Calu3 (cell line): ENCODE measurements around the gene ADRA1B. TPM values are rescaled to one million over a fixed set of nuclear protein-coding genes. Genes with fewer than 3 reads are reported as not detected.

ENCODE experiments used
- BruUV-seq: library from RNA; stranded (reverse); fragments of 400-500 nt; replicated peaks from 2 replicates; lab custom pipeline; 2021; lab: Mats Ljungman, UMichigan
- CTCF ChIA-PET: fragments of 300-600 bp; sonication (Branson Sonifier 250); formaldehyde crosslinking; loops from one replicate; lab custom pipeline; 2022; ENCODE audit warnings: antibody characterized with exemption; lab: Charles Lee
- DNase-seq: peaks from one replicate; pipeline ENCODE4 v3.0.0; 2022
- H3K27ac Mint-ChIP-seq: one replicate; pipeline ENCODE4 v1.8.0; 2022; ENCODE audit warnings: mixed read lengths; ENCODE audit not compliant: unreplicated experiment
- H3K27me3 Mint-ChIP-seq: one replicate; pipeline ENCODE4 v1.8.0; 2022; ENCODE audit warnings: mixed read lengths; ENCODE audit not compliant: unreplicated experiment
- H3K36me3 Mint-ChIP-seq: one replicate; pipeline ENCODE4 v1.8.0; 2022; ENCODE audit warnings: mild to moderate bottlenecking, moderate library complexity, mixed read lengths; ENCODE audit not compliant: insufficient read depth, unreplicated experiment
- H3K4me1 Mint-ChIP-seq: one replicate; pipeline ENCODE4 v1.8.0; 2022; ENCODE audit warnings: mild to moderate bottlenecking, low read depth, mixed read lengths; ENCODE audit not compliant: unreplicated experiment
- H3K4me3 Mint-ChIP-seq: one replicate; pipeline ENCODE4 v1.8.0; 2022; ENCODE audit warnings: mild to moderate bottlenecking, low read depth, moderate library complexity, mixed read lengths; ENCODE audit not compliant: unreplicated experiment
- H3K9me3 Mint-ChIP-seq: one replicate; pipeline ENCODE4 v1.8.0; 2022; ENCODE audit warnings: low read depth, mixed read lengths; ENCODE audit not compliant: unreplicated experiment
- CTCF ChIP-seq: fragments of 200-600 bp; IDR thresholded peaks from one replicate; pipeline ENCODE4 v1.8.0; 2022; ENCODE audit warnings: antibody characterized with exemption; ENCODE audit not compliant: unreplicated experiment
- intact Hi-C: fragments of 100-400 bp; cut with micrococcal nuclease; formaldehyde crosslinking; loops from one replicate; pipeline ENCODE4 v1.10.0; 2022; ENCODE audit not compliant: unreplicated experiment
- total RNA-seq: library from RNA; stranded (reverse); gene quantifications from 2 replicates; pipeline ENCODE4 v1.2.3, GENCODE V29; 2022

Gene ADRA1B
- total RNA-seq, 1 experiment from 2014 or later: 10.9 TPM

DNA sequence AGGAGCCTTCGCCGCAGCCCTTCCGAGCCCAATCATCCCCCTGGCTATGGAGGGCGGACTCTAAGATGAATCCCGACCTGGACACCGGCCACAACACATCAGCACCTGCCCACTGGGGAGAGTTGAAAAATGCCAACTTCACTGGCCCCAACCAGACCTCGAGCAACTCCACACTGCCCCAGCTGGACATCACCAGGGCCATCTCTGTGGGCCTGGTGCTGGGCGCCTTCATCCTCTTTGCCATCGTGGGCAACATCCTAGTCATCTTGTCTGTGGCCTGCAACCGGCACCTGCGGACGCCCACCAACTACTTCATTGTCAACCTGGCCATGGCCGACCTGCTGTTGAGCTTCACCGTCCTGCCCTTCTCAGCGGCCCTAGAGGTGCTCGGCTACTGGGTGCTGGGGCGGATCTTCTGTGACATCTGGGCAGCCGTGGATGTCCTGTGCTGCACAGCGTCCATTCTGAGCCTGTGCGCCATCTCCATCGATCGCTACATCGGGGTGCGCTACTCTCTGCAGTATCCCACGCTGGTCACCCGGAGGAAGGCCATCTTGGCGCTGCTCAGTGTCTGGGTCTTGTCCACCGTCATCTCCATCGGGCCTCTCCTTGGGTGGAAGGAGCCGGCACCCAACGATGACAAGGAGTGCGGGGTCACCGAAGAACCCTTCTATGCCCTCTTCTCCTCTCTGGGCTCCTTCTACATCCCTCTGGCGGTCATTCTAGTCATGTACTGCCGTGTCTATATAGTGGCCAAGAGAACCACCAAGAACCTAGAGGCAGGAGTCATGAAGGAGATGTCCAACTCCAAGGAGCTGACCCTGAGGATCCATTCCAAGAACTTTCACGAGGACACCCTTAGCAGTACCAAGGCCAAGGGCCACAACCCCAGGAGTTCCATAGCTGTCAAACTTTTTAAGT lies 819 bp downstream of the ADRA1B start:
- peak overlapping the region; percentile 50 for H3K27ac Mint-ChIP-seq
- no peak for DNase-seq
- H3K4me1 Mint-ChIP-seq: peaks cover 87% of the 10 kb centered on the region
- CTCF ChIA-PET: interaction anchor here (0.6 to 3.9 kb wide), 9 partner anchors 11 to 631 kb away, joined by 3 to 29 read pairs (median 3); no protein-coding TSS in a partner anchor
- TF ChIP-seq CTCF: no peak
- H3K4me3 Mint-ChIP-seq: peak overlapping the region; percentile 67
- intact Hi-C loops: loop anchor here (10.0 kb wide), 1 partner anchor 582 kb away; the partner anchor contains the start of gene IL12B
- no peaks in the 10 kb centered on the region for H3K9me3 Mint-ChIP-seq
- H3K36me3 Mint-ChIP-seq: peaks cover 18% of the 10 kb centered on the region
- no TSS peak for BruUV-seq
- no peaks in the 10 kb centered on the region for H3K27me3 Mint-ChIP-seq

DNA sequence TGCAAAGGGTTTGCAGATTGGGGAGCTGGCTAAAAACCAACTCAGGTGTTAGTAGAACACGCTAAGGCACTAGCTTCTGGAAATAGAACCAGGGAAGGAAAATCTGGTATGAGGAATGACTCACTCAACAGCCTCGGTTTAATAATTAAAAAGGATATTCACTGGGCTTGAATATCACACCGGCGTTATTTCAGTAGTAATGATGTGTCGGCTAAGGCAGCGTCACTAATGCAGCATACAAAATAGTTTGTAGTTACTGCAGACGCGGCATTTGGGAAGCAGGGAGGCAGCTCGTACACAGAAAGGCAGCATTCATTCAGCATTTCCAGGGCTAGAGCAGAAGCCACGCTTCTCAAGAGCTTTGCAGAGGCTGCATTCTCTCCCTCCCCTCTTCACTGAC lies 1.7 kb downstream of the ADRA1B start:
- Mint-ChIP-seq H3K36me3 (peaks cover 18% of the 10 kb centered on the region), H3K27ac (peak overlapping the region; percentile 50), H3K4me3 (peak overlapping the region; percentile 67), H3K27me3 (no peaks in the 10 kb centered on the region), H3K9me3 (no peaks in the 10 kb centered on the region), H3K4me1 (peaks cover 78% of the 10 kb centered on the region)
- no peak for DNase-seq
- intact Hi-C loops: loop anchor here (1.0 to 10.0 kb wide), 4 partner anchors 69 to 583 kb away; partner anchors contain the start of gene IL12B
- TF ChIP-seq CTCF: no peak
- BruUV-seq: no TSS peak
- CTCF ChIA-PET: interaction anchor here (0.6 to 3.9 kb wide), 9 partner anchors 10 to 632 kb away, joined by 3 to 29 read pairs (median 3); no protein-coding TSS in a partner anchor

- H3K4me1 Mint-ChIP-seq: peaks cover 52% of the 10 kb centered on the region
- H3K9me3 Mint-ChIP-seq: no peaks in the 10 kb centered on the region
- peaks cover 16% of the 10 kb centered on the region for H3K36me3 Mint-ChIP-seq
- H3K27ac Mint-ChIP-seq: no peak overlapping the region
- CTCF ChIA-PET: no interaction called here
- TF ChIP-seq CTCF: no peak
- DNase-seq: no peak
- no peak overlapping the region for H3K4me3 Mint-ChIP-seq
- H3K27me3 Mint-ChIP-seq: no peaks in the 10 kb centered on the region
- intact Hi-C loops: no loop called here
- no TSS peak for BruUV-seq
Observed at GRCh38 chr5:159921721-159922120, 5.4 kb downstream of the ADRA1B start.

- intact Hi-C loops: no loop called here
- DNase-seq: no peak
- Mint-ChIP-seq H3K27ac (no peak overlapping the region), H3K9me3 (no peaks in the 10 kb centered on the region), H3K27me3 (no peaks in the 10 kb centered on the region), H3K4me3 (no peak overlapping the region), H3K36me3 (peaks cover 4% of the 10 kb centered on the region), H3K4me1 (peaks cover 44% of the 10 kb centered on the region)
- CTCF ChIA-PET: interaction anchor here (0.5 kb wide), 1 partner anchor 59 kb away, joined by 3 read pairs; no protein-coding TSS in a partner anchor
- no TSS peak for BruUV-seq
- TF ChIP-seq CTCF: no peak
Observed at GRCh38 chr5:159923008-159923407, 6.7 kb downstream of the ADRA1B start.
